Right renal cortex interstitium (tissue), 3 donors: Measurements from ENCODE around the gene RNMT. TPM values are rescaled to one million over a fixed set of nuclear protein-coding genes. Genes with fewer than 3 reads are reported as not detected.
"Not testable (repeated sequence)": the region's sequence is repeated elsewhere in the genome, so short reads cannot be mapped to it uniquely, and the experiment has no call there.

ENCODE experiments used
- DNase-seq, 3 donors: peaks; one replicate each; pipeline ENCODE4 v3.0.0-alpha.2; 2013; ENCODE audit warnings: low read depth in 3 of 3, low spot score in 2 of 3
- polyA plus RNA-seq, 3 donors: library from polyadenylated mRNA; unstranded; fragments of 120-200 nt; gene quantifications; one replicate each; pipeline ENCODE4 v1.2.1, GENCODE V29; 2013; ENCODE audit not compliant: insufficient read length in 3 of 3

The RNMT gene
- polyA plus RNA-seq, 3 donors: 53.4 to 59.4 (median 57.3) TPM

DNA sequence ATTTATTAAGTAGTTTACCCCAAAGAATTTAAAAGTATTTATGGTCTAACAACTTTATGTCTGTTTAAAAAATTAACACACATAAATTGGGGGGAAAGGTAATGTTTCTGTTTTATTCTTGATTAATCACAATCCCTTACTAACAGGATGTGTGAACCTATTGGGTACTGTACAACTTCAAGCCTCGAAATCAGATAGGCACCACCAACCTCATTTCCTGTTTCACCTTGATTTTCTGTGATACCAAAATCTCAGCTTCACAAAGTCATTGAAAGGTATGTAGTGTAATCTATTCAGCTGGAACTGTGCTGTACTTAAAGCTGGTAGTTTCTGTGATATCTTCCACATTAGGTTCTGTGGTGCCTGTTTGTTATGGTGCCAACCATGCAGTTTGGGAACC lies 4.0 kb downstream of the RNMT start:
- no peak for DNase-seq

GRCh38 chr18:13735681-13736080 lies 9.2 kb downstream of the RNMT start:
- DNase-seq: no peak

- no peak for DNase-seq
These were observed 19.2 kb downstream of the RNMT start for GRCh38 chr18:13745696-13746095.

- no peak for DNase-seq
These were observed 20.2 kb downstream of the RNMT start for GRCh38 chr18:13746633-13747032.

- not testable (repeated sequence) for DNase-seq
These were observed 25.1 kb downstream of the RNMT start for GRCh38 chr18:13751599-13751998.

DNA sequence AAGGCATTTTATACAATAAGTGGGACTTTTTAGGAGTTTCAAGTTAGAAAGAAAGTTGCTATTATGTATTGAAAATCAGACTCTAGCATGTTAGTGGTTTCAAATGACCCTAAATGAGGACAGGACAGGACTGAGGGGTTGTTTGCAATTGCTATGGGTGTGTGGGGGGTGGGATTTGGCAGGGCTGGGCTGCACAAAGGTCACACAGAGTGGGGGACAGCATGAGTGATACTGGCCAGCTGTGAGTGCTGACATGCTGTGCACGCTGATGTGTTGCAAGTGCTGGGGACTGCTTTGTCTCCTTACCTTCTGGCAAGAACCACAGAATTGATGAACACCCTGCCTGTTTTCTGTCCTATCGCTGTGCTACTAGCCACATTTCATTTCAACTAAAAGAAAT lies 29.8 kb downstream of the RNMT start:
- DNase-seq: no peak

GRCh38 chr18:13756671-13757070 lies 30.2 kb downstream of the RNMT start:
- DNase-seq: no peak

- no peak for DNase-seq
These were observed 32.1 kb downstream of the RNMT start for GRCh38 chr18:13758622-13759021.

GRCh38 chr18:13760047-13760446 lies 33.6 kb downstream of the RNMT start:
- DNase-seq: no peak

DNA sequence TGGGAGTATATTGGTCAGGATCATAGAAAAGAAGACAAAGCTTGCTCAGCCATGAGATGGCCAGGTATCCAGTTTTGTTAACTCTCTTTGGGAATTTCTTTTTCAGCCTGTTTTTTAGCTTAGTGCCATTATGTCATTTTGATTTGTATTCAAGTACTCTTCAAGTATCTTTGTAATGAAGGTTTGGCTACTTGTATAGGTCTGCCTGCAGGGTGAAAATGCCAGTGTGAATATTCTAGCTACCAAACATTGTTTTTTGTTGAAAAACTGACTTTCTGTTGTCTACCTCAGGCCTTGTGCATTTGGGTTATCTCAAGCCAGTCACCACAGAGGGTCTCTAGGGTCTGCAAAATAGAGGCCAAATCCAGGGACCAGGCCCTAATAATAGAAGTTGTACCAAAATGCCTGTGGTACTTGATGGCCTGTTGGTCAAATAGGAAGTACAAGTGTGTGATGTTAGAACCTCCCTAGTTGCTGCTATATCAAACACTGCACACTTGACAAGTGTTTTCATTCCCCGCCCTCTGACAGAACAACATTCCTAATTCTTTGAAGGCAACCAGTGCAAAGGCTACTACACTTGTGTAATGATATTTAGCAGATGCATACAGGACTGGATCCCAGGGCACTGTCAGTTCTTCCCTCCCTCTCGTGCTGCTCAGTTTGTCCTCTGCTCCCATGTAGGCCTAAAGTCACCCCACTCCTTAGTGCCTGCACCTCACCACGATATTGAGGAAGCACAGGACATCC lies 36.4 kb downstream of the RNMT start:
- DNase-seq: no peak

GRCh38 chr18:13775058-13775457 lies 48.6 kb downstream of the RNMT start:
- no peak for DNase-seq

DNA sequence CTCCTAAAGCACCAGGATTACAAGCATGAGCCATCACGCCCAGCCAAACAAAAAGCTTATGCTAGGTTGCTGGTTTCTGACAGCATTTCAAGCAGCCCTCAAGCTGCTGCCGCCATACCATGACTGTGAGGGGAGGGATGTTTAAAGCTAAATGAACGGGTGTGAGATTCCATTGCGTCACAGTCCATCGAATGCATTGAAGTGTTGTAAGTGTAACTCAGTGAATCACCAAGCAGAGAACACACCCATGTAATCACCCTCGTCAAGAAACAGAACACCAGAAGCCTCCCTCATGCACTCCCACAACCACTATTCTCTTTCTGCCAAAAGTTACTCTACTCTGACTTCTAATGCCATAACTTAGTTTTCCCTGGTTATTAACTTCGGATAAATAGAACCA lies 64.7 kb downstream of the RNMT start:
- no peak for DNase-seq

DNA sequence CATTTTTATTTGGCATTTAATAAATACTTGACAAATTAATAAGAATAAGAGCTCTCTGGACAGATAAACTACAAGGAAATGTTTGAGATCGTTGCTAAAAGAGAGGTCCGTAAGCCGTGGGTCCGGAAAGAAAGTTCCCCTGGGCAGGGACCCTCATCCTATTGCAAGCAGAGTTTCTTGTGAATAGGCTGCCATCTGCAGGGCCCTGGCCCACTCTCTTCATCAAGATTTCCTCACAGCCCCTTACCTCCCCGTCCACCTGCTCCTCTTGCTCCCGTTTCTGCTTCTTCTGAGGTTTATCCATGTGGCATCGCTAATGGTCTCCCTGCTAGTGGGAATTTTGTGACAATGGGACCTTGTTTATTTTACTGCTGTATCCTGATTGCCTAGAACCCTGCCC lies 67.3 kb downstream of the RNMT start:
- no peak for DNase-seq

DNA sequence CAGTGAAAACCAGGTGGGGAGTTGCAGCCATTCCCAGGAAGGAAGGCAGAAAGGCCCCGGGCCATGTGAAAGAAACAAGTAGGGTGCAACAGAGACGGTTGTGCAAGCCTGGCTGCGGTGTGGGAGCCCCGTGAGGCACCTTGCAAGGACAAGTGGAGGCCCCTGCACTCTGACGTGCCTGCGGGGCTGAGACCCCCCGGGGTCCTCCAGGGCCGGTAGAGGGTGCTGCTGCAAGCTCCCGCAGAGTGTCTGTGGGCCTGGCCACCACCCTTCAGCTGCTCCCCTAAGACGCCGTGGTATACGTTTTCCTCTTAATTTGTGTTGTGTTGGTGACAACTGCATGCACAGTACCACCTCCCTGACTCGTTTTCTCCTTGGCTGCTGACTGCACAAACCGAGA lies 70.0 kb downstream of the RNMT start:
- DNase-seq: no peak

DNA sequence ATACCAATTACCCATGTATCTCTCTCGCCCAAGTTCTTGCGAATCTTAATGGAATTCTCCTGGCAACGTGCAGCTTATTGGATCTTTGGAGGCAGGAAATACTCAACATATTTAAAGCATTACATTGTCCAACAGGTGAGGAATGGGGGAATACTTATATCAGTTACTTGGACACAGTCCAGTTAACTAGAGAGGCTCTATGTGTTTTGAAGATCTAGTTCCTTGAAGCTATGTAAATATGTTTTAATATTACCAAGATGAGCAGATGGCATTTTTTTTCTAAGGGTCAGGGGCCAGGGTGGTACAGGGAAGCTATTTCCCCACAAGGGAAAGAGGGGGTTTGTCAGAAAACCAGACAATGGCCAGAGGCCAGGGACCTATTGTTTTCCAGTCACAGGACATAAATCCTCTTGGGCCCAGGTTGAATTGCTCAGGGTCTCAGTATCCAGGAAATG lies 70.7 kb downstream of the RNMT start:
- no peak for DNase-seq

GRCh38 chr18:13799396-13799795 lies 72.9 kb downstream of the RNMT start:
- no peak for DNase-seq

DNA sequence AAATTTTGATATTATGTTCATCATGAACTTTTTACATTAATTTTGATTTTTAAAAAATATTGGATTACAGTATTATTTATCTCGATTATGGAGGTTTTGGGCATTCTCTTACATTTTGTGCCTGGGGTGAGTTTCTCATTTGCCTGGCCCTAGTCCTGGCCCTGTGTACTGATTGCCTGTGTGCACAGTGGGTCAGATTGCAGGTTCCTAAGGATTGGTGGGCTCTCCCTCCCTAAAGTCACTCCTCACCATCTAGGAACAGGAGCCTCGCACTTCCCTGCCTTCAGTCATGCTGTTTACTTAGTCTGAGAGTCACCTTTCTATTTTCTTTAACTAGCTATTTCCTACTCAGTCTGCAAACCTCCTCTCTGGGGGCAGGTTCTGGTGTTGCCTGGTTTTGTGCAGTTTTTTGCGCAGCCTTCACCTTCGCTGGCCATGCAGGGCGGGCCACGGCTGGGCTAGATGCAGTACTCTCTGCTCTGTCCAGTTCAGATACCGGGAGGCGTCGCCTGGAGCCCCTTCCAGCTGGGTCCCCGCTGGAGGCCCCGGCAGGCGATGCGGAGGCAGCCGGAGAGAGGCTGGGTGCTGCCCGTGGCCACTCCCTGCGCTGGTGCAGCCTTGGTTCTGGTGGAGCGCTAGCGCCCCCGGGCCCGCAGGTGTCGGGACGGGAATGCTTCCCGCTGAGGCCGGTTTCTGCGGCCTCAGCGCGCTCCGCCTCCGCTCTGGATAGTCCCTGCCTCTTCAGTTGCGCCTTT lies 74.2 kb downstream of the RNMT start:
- peak in 2 of 3 donors; percentile 53 to 55 for DNase-seq

- no peak for DNase-seq
These were observed 74.8 kb downstream of the RNMT start for GRCh38 chr18:13801260-13801601.

DNA sequence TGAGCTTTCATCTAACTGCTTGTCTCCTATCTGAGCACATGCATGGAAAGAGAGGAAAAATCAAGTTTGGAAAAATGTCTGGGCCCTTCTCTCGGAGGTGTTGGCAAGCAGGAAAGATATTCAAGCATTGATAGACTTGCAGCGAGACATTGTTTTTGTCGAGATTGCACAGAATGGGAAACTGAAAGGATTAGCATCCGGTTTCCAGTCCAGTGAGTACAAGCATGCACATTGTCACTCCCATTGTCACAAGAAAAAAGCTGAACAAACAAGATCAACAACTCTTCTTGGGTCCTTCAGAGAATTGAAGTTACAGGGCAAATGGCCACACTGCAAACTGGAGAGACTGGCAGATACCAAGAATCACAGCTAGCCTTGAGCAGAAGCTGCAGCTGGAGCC lies 77.8 kb downstream of the RNMT start:
- DNase-seq: no peak

- DNase-seq: no peak
These were observed 82.0 kb downstream of the RNMT start for GRCh38 chr18:13808294-13809042.

- DNase-seq: no peak
These were observed 82.6 kb downstream of the RNMT start for GRCh38 chr18:13809043-13809430.
